IgD-negative memory B cell (primary cell): ENCODE data around the gene INVS. TPM values are rescaled to one million over a fixed set of nuclear protein-coding genes. Genes with fewer than 3 reads are reported as not detected.

Source experiments
- H3K27ac Mint-ChIP-seq, 3 donors: one replicate each; pipeline ENCODE4 v1.8.0; 2020 to 2022; ENCODE audit warnings: mild to moderate bottlenecking in 3 of 3, mixed read lengths in 3 of 3, moderate library complexity in 1 of 3
- H3K27me3 Mint-ChIP-seq: one replicate; pipeline ENCODE4 v1.8.0; 2021; ENCODE audit warnings: mixed read lengths
- H3K36me3 Mint-ChIP-seq: one replicate; pipeline ENCODE4 v1.8.0; 2020; ENCODE audit warnings: mild to moderate bottlenecking, mixed read lengths
- H3K4me1 Mint-ChIP-seq, 3 donors: one replicate each; pipeline ENCODE4 v1.8.0; 2020 to 2022; ENCODE audit warnings: mixed read lengths in 3 of 3, mild to moderate bottlenecking in 1 of 3
- H3K4me3 Mint-ChIP-seq, 4 donors: one replicate each; pipeline ENCODE4 v1.8.0; 2020 to 2022; ENCODE audit warnings: mild to moderate bottlenecking in 4 of 4, mixed read lengths in 4 of 4, moderate library complexity in 3 of 4
- H3K9me3 Mint-ChIP-seq, 3 donors: one replicate each; pipeline ENCODE4 v1.8.0; 2020 to 2021; ENCODE audit warnings: mixed read lengths in 3 of 3, mild to moderate bottlenecking in 1 of 3
- polyA plus RNA-seq: library from polyadenylated mRNA; unstranded; fragments of 300-500 nt; fragmentation: Illumina TruSeq; gene quantifications from one replicate; pipeline ENCODE4 v1.2.3, GENCODE V29; 2021

Gene INVS
- polyA plus RNA-seq, 1 donor from 2014 or later: 12.7 TPM

GRCh38 chr9:100096378-100096916 is 2.6 kb upstream of the INVS start:
- Mint-ChIP-seq H3K4me3 (peak overlapping the region; percentile 1 to 80 (median 36)), H3K27ac (no peak overlapping the region)

GRCh38 chr9:100098046-100098886 is 777 bp upstream of the INVS start:
- Mint-ChIP-seq H3K9me3 (no peaks in the 10 kb centered on the region), H3K36me3 (no peaks in the 10 kb centered on the region), H3K27ac (peak overlapping the region; percentile 92 to 99 (median 97)), H3K4me1 (peaks cover 35 to 38% (median 37%) of the 10 kb centered on the region in 3 donors), H3K27me3 (no peaks in the 10 kb centered on the region), H3K4me3 (peak overlapping the region; percentile 98 to 100 (median 100))

More at GRCh38 chr9:100096378-100096916, 2.6 kb upstream of the INVS start:
- no peaks in the 10 kb centered on the region for H3K27me3 Mint-ChIP-seq
- peaks cover 46 to 51% (median 47%) of the 10 kb centered on the region in 3 donors for H3K4me1 Mint-ChIP-seq
- no peaks in the 10 kb centered on the region for H3K36me3 Mint-ChIP-seq
- no peaks in the 10 kb centered on the region for H3K9me3 Mint-ChIP-seq

GRCh38 chr9:100099722-100100042 is 639 bp downstream of the INVS start:
- Mint-ChIP-seq H3K27me3 (no peaks in the 10 kb centered on the region), H3K36me3 (no peaks in the 10 kb centered on the region), H3K4me1 (peaks cover 27 to 30% (median 29%) of the 10 kb centered on the region in 3 donors), H3K27ac (peak overlapping the region; percentile 92 to 99 (median 97)), H3K9me3 (no peaks in the 10 kb centered on the region), H3K4me3 (peak overlapping the region; percentile 98 to 100 (median 100))

- Mint-ChIP-seq H3K9me3 (no peaks in the 10 kb centered on the region), H3K4me1 (peaks cover 26 to 29% (median 27%) of the 10 kb centered on the region in 3 donors), H3K27ac (peak overlapping the region; percentile 84 to 99 (median 92)), H3K27me3 (no peaks in the 10 kb centered on the region), H3K4me3 (peak overlapping the region in 3 of 4 donors; percentile 98 to 100 (median 99)), H3K36me3 (no peaks in the 10 kb centered on the region)
These were observed 1.2 kb downstream of the INVS start for GRCh38 chr9:100100146-100100667.

GRCh38 chr9:100101608-100102007 is 2.6 kb downstream of the INVS start:
- Mint-ChIP-seq H3K36me3 (no peaks in the 10 kb centered on the region), H3K9me3 (no peaks in the 10 kb centered on the region), H3K27ac (no peak overlapping the region), H3K4me1 (peaks cover 13 to 20% (median 20%) of the 10 kb centered on the region in 3 donors), H3K27me3 (no peaks in the 10 kb centered on the region), H3K4me3 (peak overlapping the region in 1 of 4 donors; percentile 44)

- Mint-ChIP-seq H3K9me3 (no peaks in the 10 kb centered on the region), H3K27ac (no peak overlapping the region), H3K4me1 (peaks cover 7 to 8% (median 7%) of the 10 kb centered on the region in 3 donors), H3K4me3 (no peak overlapping the region), H3K36me3 (no peaks in the 10 kb centered on the region), H3K27me3 (no peaks in the 10 kb centered on the region)
These were observed 5.3 kb downstream of the INVS start for GRCh38 chr9:100104314-100104713.

- H3K4me3 Mint-ChIP-seq: no peak overlapping the region
- H3K9me3 Mint-ChIP-seq: no peaks in the 10 kb centered on the region
- peaks cover 0 to 3% (median 2%) of the 10 kb centered on the region in 3 donors for H3K4me1 Mint-ChIP-seq
- H3K36me3 Mint-ChIP-seq: no peaks in the 10 kb centered on the region
- no peak overlapping the region for H3K27ac Mint-ChIP-seq
- H3K27me3 Mint-ChIP-seq: no peaks in the 10 kb centered on the region
These were observed 6.8 kb downstream of the INVS start for GRCh38 chr9:100105861-100106260.

- no peaks in the 10 kb centered on the region for H3K27me3 Mint-ChIP-seq
- H3K4me3 Mint-ChIP-seq: no peak overlapping the region
- peaks cover 0 to 2% (median 0%) of the 10 kb centered on the region in 3 donors for H3K4me1 Mint-ChIP-seq
- H3K27ac Mint-ChIP-seq: no peak overlapping the region
- no peaks in the 10 kb centered on the region for H3K9me3 Mint-ChIP-seq
- H3K36me3 Mint-ChIP-seq: no peaks in the 10 kb centered on the region
These were observed 7.6 kb downstream of the INVS start for GRCh38 chr9:100106616-100107015.

- H3K27ac Mint-ChIP-seq: no peak overlapping the region
- H3K36me3 Mint-ChIP-seq: no peaks in the 10 kb centered on the region
- peaks cover 0 to 2% (median 2%) of the 10 kb centered on the region in 3 donors for H3K4me1 Mint-ChIP-seq
- H3K9me3 Mint-ChIP-seq: no peaks in the 10 kb centered on the region
- no peak overlapping the region for H3K4me3 Mint-ChIP-seq
- H3K27me3 Mint-ChIP-seq: no peaks in the 10 kb centered on the region
These were observed 9.5 kb downstream of the INVS start for GRCh38 chr9:100108559-100108958.

- Mint-ChIP-seq H3K4me3 (no peak overlapping the region), H3K36me3 (peaks cover 3% of the 10 kb centered on the region), H3K4me1 (peaks cover 0 to 6% (median 2%) of the 10 kb centered on the region in 3 donors), H3K27me3 (no peaks in the 10 kb centered on the region), H3K9me3 (no peaks in the 10 kb centered on the region), H3K27ac (peak overlapping the region in 1 of 3 donors; percentile 13)
These were observed 12.2 kb downstream of the INVS start for GRCh38 chr9:100111235-100111634.

GRCh38 chr9:100112677-100113336 is 13.8 kb downstream of the INVS start:
- Mint-ChIP-seq H3K27ac (no peak overlapping the region), H3K9me3 (no peaks in the 10 kb centered on the region), H3K36me3 (peaks cover 3% of the 10 kb centered on the region), H3K27me3 (no peaks in the 10 kb centered on the region), H3K4me3 (no peak overlapping the region), H3K4me1 (peaks cover 0 to 6% (median 2%) of the 10 kb centered on the region in 3 donors)

GRCh38 chr9:100117316-100117715 is 18.3 kb downstream of the INVS start:
- peaks cover 7% of the 10 kb centered on the region for H3K36me3 Mint-ChIP-seq
- H3K27me3 Mint-ChIP-seq: no peaks in the 10 kb centered on the region
- H3K4me3 Mint-ChIP-seq: no peak overlapping the region
- H3K9me3 Mint-ChIP-seq: no peaks in the 10 kb centered on the region
- H3K4me1 Mint-ChIP-seq: peaks cover 4 to 12% (median 4%) of the 10 kb centered on the region in 3 donors
- H3K27ac Mint-ChIP-seq: no peak overlapping the region

- Mint-ChIP-seq H3K27ac (no peak overlapping the region), H3K4me1 (peaks cover 2 to 9% (median 7%) of the 10 kb centered on the region in 3 donors), H3K36me3 (peaks cover 8% of the 10 kb centered on the region), H3K27me3 (no peaks in the 10 kb centered on the region), H3K9me3 (no peaks in the 10 kb centered on the region), H3K4me3 (no peak overlapping the region)
These were observed 21.2 kb downstream of the INVS start for GRCh38 chr9:100120286-100120685.

GRCh38 chr9:100125236-100125635 is 26.2 kb downstream of the INVS start:
- Mint-ChIP-seq H3K4me1 (peaks cover 2 to 7% (median 5%) of the 10 kb centered on the region in 3 donors), H3K27me3 (no peaks in the 10 kb centered on the region), H3K27ac (no peak overlapping the region), H3K36me3 (peaks cover 7% of the 10 kb centered on the region), H3K4me3 (no peak overlapping the region), H3K9me3 (no peaks in the 10 kb centered on the region)

- Mint-ChIP-seq H3K9me3 (no peaks in the 10 kb centered on the region), H3K4me3 (no peak overlapping the region), H3K27me3 (no peaks in the 10 kb centered on the region), H3K4me1 (peaks cover 1 to 7% (median 2%) of the 10 kb centered on the region in 3 donors), H3K27ac (no peak overlapping the region), H3K36me3 (peaks cover 5% of the 10 kb centered on the region)
These were observed 26.9 kb downstream of the INVS start for GRCh38 chr9:100125910-100126309.
